UCSD-AML1 (cell line): ENCODE data around the gene ATP6V0A4.
"Not testable (repeated sequence)": the region's sequence is repeated elsewhere in the genome, so short reads cannot be mapped to it uniquely, and the experiment has no call there.

Experiments used
- DNase-seq: peaks from one replicate; lab custom pipeline; 2025; ENCODE audit not compliant: unreplicated experiment; lab: John Stamatoyannopoulos, UW

The ATP6V0A4 gene

GRCh38 chr7:138705167-138705566 is 92.8 kb downstream of the ATP6V0A4 start:
- DNase-seq, result peak; percentile 42

DNA sequence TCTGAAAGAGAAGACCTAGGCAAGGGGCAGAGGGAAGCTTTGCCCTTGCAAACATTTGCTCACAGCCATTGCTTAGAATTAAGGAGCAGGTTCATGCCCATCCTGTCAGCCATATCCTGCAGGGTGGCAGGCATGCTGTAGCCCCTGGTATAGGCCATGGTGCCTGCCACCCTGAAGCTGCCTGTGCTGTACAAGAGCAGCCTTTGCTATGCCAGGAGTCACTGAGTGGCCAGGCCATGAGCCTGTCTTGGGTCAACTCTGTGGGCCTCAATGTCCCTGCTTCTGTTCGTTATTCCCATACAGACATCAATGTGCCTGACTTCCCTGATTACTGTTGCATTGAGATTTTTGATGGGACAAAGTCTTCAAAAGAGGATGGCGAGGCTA is 96.5 kb downstream of the ATP6V0A4 start:
- no peak for DNase-seq

- DNase-seq, result no peak
These were observed 97.0 kb downstream of the ATP6V0A4 start, which contains the start of gene SVOPL for GRCh38 chr7:138700857-138701536. Gene SVOPL (minus strand): TSS chr7:138701362. CDS start chr7:138679045, 22,317 bp downstream.

DNA sequence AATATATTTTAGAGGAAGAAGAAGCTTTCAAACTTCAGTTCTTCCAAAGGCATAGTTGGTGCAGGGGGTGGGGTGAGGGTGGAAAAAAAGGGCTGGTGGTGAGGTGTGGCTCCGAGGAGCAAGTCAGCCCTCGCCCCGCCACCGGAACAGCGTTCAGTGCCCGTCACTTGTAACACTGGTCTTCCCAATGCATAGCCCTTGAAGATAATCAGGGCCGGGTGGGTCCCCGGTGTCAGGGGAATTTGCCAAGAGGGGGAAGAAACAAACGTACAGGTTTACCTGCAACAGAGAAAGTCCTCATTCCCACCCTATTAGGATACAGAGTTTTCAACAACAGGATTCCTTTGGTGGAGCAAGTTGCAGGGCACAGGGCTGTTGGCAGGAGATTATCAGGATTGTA is 98.3 kb downstream of the ATP6V0A4 start:
- no peak for DNase-seq

- no peak for DNase-seq
These were observed 99.7 kb downstream of the ATP6V0A4 start for GRCh38 chr7:138698281-138698680.

DNA sequence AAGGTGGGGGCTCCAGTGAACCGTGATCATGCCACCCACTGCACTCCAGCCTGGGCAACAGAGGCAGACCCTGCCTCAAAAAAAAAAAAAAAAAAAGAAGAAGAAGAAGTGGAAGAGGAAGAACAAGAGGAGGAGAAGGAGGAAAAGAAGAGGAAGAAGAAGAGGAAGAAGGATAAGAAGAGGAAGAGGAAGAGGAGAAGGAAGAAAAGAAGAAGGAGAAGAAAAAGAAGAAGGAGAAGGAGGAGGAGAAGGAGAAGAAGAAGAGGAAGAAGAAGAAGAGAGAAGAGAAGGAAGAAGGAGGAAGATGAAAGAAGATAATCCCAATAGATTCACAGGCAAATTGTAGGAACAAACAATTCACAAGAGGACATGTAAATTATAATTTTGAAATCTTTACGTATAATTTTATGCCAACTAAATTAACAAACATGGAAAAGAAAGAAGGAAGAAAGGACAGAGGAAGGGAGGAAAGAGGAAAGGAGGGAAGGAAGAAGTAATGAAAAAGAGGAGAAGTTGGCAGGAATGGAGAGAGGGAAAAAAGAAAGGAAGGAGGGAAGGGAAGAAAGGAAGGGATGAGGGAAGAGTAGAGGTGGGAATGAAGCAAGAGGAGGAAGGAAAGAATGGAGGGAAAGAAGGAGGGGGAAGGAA is 100.3 kb downstream of the ATP6V0A4 start:
- no peak for DNase-seq

GRCh38 chr7:138695776-138696175 is 102.2 kb downstream of the ATP6V0A4 start:
- not testable (repeated sequence) for DNase-seq

DNA sequence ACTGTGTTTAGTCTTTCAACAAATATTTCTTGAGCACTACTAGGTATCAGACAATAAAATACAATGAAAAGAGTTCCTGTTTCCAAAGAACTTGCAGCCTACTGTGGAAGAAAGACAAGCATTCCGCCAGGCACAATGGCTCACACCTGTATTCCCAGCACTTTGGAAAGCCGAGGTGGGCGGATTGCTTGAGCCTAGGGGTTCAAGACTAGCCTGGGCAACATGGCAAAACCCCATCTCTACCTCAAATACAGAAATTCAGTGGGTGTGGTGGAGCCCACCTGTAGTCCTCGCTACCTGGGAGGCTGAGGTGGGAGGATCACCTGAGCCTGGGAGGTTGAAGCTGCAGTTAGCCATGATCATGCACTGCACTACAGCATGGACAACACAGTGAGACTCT is 102.9 kb downstream of the ATP6V0A4 start:
- no peak for DNase-seq

GRCh38 chr7:138691178-138691577 is 106.8 kb downstream of the ATP6V0A4 start:
- DNase-seq, result no peak

- no peak for DNase-seq
These were observed 107.5 kb downstream of the ATP6V0A4 start for GRCh38 chr7:138690495-138690894.

GRCh38 chr7:138688037-138688436 is 110.0 kb downstream of the ATP6V0A4 start:
- DNase-seq, result not testable (repeated sequence)

DNA sequence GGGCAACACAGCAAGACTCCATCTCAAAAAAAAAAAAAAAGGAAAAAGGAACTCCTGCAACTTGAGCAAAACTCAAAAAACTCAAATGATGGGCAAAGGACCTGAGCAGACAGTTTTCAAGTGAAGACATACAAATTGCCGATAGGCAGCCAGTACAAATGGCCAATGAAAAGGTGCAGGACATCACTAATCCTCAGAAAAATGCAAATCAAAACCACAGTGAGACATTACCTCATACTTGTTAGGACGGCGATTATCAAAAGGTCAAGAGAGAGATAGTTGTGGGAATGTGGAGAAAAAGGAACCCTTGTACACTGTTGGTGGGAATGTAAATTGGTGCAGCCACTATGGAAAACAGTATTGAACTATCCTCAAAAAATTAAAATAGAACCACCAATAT is 113.7 kb downstream of the ATP6V0A4 start:
- DNase-seq, result no peak

DNA sequence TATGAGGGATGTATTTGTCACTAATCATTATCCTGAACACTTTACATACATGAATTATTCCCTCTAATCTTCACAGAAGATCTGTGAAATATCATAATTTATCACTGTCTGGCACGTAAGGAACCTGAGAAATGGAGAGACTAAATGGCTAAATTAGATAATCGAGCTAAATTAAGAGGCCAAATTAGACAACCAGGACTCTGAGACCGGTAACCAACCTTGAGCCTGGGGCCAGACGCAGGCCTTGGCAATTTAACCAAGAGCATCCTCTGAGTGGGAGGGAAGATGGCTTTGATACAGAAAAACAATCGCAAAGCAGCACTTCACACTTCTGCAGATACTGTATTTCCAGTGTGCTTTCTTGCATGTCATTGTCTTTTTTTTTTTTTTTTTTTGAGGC is 118.2 kb downstream of the ATP6V0A4 start:
- DNase-seq, result no peak

- no peak for DNase-seq
These were observed 127.4 kb downstream of the ATP6V0A4 start for GRCh38 chr7:138670594-138670993.

GRCh38 chr7:138669364-138669763 is 128.6 kb downstream of the ATP6V0A4 start:
- no peak for DNase-seq

DNA sequence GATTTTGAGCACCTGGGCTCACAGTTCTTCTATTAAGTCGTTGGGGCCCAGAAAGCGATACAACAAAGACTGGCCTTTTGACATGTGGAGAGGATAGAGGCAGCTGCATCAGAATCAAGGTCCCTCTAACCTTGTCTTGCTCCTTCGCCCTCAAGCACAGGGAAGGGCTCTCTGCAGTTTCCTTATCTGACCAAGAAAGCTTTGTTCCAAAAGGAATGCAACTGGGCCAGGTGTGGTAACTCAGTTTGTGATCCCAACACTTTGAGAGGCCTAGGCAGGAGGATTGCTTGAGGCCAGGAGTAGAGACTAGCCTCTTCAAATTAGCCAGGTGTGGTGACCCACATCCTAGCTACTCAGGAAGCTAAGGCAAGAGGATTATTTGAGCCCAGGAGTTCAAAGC is 129.1 kb downstream of the ATP6V0A4 start:
- no peak for DNase-seq

DNA sequence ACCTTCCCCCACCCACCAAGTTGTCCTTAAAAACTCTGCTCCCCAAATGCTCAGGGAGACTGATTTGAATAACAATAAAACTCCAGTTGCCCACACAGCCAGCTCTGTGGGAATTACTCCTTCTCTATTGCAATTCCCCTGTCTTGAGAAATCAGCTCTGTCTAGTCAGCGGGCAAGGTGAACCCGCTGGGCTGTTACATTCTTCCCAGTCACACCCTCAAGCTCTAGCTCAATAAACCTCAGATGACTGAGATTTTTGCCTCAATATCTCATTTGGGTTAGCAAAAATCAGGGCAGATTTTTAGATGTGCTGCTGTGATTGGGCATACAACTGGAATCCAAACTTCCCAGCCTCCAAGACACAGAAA is 129.8 kb downstream of the ATP6V0A4 start:
- DNase-seq, result no peak

- DNase-seq, result no peak
These were observed 130.3 kb downstream of the ATP6V0A4 start for GRCh38 chr7:138667535-138668228.

- no peak for DNase-seq
These were observed 131.6 kb downstream of the ATP6V0A4 start for GRCh38 chr7:138666385-138666784.

- no peak for DNase-seq
These were observed 132.3 kb downstream of the ATP6V0A4 start for GRCh38 chr7:138665669-138666140.

- DNase-seq, result no peak
These were observed 132.7 kb downstream of the ATP6V0A4 start for GRCh38 chr7:138665249-138665648.
